Endothelial cell of umbilical vein (primary cell): ENCODE measurements around the gene SLC16A6. TPM values are rescaled to one million over a fixed set of nuclear protein-coding genes. Genes with fewer than 3 reads are reported as not detected.

Source experiments
- BruUV-seq: library from RNA; stranded (reverse); fragments of 400-500 nt; replicated peaks from 2 replicates; lab custom pipeline; 2021; lab: Mats Ljungman, UMichigan
- CTCF ChIA-PET: fragments of 300-600, 350-600 bp; sonication (Branson Sonifier 250); formaldehyde crosslinking; loops from one replicate; lab custom pipeline; 2021; ENCODE audit warnings: antibody characterized with exemption, inconsistent platforms; lab: Charles Lee
- POLR2A ChIA-PET: fragments of 300-600, 350-600 bp; sonication (Branson Sonifier 250); formaldehyde crosslinking; loops from one replicate; lab custom pipeline; 2021; ENCODE audit warnings: antibody characterized with exemption, inconsistent platforms; lab: Charles Lee
- DNase-seq: peaks from one replicate; pipeline ENCODE4 v3.0.0-alpha.2; 2011; ENCODE audit warnings: low read depth, low spot score
- FAIRE-seq: peaks from 2 replicates; lab custom pipeline; 2011; peaks lifted over from hg19 to GRCh38; lab: Jason Lieb, UNC
- H2AFZ ChIP-seq: 2 replicates; pipeline ENCODE4 v1.6.0; 2012; ENCODE audit warnings: low read depth, low read length, control low read depth, inconsistent platforms
- H3K27ac ChIP-seq: 2 replicates; pipeline ENCODE4 v1.5.1; 2011; ENCODE audit warnings: low read depth, mild to moderate bottlenecking, control low read depth, low read length, moderate library complexity; ENCODE audit not compliant: insufficient read depth
- H3K27me3 ChIP-seq, 2 experiments: 2 replicates each; pipeline versions ENCODE4 v1.6.0 to v1.6.1; 2011; ENCODE audit warnings: low read length in 2 of 2, mixed read lengths in 1 of 2; ENCODE audit not compliant: control insufficient read depth in 2 of 2, insufficient read depth in 2 of 2
- H3K36me3 ChIP-seq, 2 experiments: 2 replicates in 1 of 2; 3 replicates in 1 of 2; pipeline ENCODE4 v1.5.1; 2011; ENCODE audit warnings: low read length in 2 of 2, mild to moderate bottlenecking in 1 of 2, moderate library complexity in 1 of 2; ENCODE audit not compliant: control insufficient read depth in 2 of 2, insufficient read depth in 2 of 2; ENCODE audit errors: extremely low read depth in 1 of 2
- H3K4me1 ChIP-seq: 3 replicates; pipeline ENCODE4 v1.5.1; 2011; ENCODE audit warnings: mild to moderate bottlenecking, low read length; ENCODE audit not compliant: control insufficient read depth, insufficient read depth; ENCODE audit errors: extremely low read depth
- H3K4me2 ChIP-seq: 2 replicates; pipeline ENCODE4 v1.6.1; 2011; ENCODE audit warnings: low read length, control low read depth, mixed read lengths; ENCODE audit not compliant: insufficient read depth
- H3K4me3 ChIP-seq, 3 experiments: fragments of 200-600 bp in 1 of 3; sonication (generic), shearing (Covaris generic) in 1 of 3; replicated peaks in 1 of 3; 2 replicates each; pipeline ENCODE4 v1.5.1; 2011 to 2016; ENCODE audit warnings: control low read depth in 3 of 3, low read length in 3 of 3, mild to moderate bottlenecking in 2 of 3, inconsistent platforms in 1 of 3, low read depth in 1 of 3, moderate library complexity in 1 of 3; ENCODE audit not compliant: insufficient read depth in 1 of 3
- H3K79me2 ChIP-seq: 2 replicates; pipeline ENCODE4 v1.6.0; 2012; ENCODE audit warnings: low read length, inconsistent platforms; ENCODE audit not compliant: control insufficient read depth, insufficient read depth
- H3K9ac ChIP-seq: replicated peaks from 2 replicates; pipeline ENCODE3; 2011; ENCODE audit warnings: low read length, control low read depth; ENCODE audit not compliant: insufficient read depth; ENCODE audit errors: extremely low read depth
- H3K9me1 ChIP-seq: replicated peaks from 3 replicates; pipeline ENCODE4 v1.6.0; 2011; ENCODE audit warnings: mild to moderate bottlenecking, low read length; ENCODE audit not compliant: control insufficient read depth, insufficient read depth; ENCODE audit errors: extremely low read depth
- H3K9me3 ChIP-seq: replicated peaks from 2 replicates; pipeline ENCODE4 v1.5.1; 2012; ENCODE audit warnings: low read length, inconsistent platforms; ENCODE audit not compliant: control insufficient read depth, insufficient read depth
- H4K20me1 ChIP-seq: replicated peaks from 2 replicates; pipeline ENCODE3; 2011; ENCODE audit warnings: mild to moderate bottlenecking, low read length; ENCODE audit not compliant: control insufficient read depth, insufficient read depth; ENCODE audit errors: extremely low read depth
- FOS ChIP-seq: IDR thresholded peaks from 2 replicates; pipeline ENCODE4 v1.6.1; 2011; ENCODE audit warnings: mild to moderate bottlenecking, low read length, moderate library complexity, borderline replicate concordance; ENCODE audit not compliant: insufficient read depth
- GATA2 ChIP-seq: IDR thresholded peaks from 2 replicates; pipeline ENCODE4 v1.7.0; 2011; ENCODE audit warnings: low read depth, mild to moderate bottlenecking, moderate library complexity, mixed read lengths, low read length; ENCODE audit not compliant: insufficient read length, insufficient read depth
- JUN ChIP-seq: IDR thresholded peaks from 2 replicates; pipeline ENCODE4 v1.6.1; 2011; ENCODE audit warnings: borderline replicate concordance, low read depth; ENCODE audit not compliant: insufficient read length, insufficient read depth
- MYC ChIP-seq: IDR thresholded peaks from one replicate; pipeline ENCODE4 v1.6.1; 2011; ENCODE audit warnings: mild to moderate bottlenecking, low read depth, low read length
- POLR2A ChIP-seq: IDR thresholded peaks from 2 replicates; pipeline ENCODE4 v1.6.1; 2012; ENCODE audit warnings: low read depth, mild to moderate bottlenecking, control low read depth, low read length
- POLR2AphosphoS5 ChIP-seq: IDR thresholded peaks from 2 replicates; pipeline ENCODE4 v1.6.1; 2012; ENCODE audit warnings: low read depth, mild to moderate bottlenecking, control low read depth, low read length, moderate library complexity; ENCODE audit not compliant: insufficient read depth
- dilution Hi-C: fragments of 300-500 bp; cut with MboI; formaldehyde crosslinking; loops from one replicate; pipeline ENCODE4 v1.15.0; 2019; ENCODE audit warnings: low sequenced_read_pairs; ENCODE audit not compliant: extremely low pct_ligation_motif_present
- intact Hi-C: fragments of 100-400 bp; cut with micrococcal nuclease; formaldehyde crosslinking; loops from one replicate; pipeline ENCODE4 v1.10.0; 2022
- polyA plus RNA-seq, 4 experiments: library from polyadenylated mRNA; depleted of rRNA in 3 of 4; stranded (reverse) in 3 of 4; unstranded in 1 of 4; fragments of >200 nt; gene quantifications; 2 replicates each; pipeline versions ENCODE4 v1.2.1 to v1.2.3, GENCODE V29; 2011 to 2012; ENCODE audit warnings: missing spikeins in 1 of 4
- total RNA-seq: library from RNA; stranded (reverse); gene quantifications from 2 replicates; pipeline ENCODE4 v1.2.3, GENCODE V29; 2021
- TF ChIP-seq, protein P1 (sequence below): IDR thresholded peaks from 2 replicates; pipeline ENCODE4 v1.6.1; 2011; ENCODE audit not compliant: insufficient read depth, insufficient read length
- TF ChIP-seq, protein P2 (sequence below), 2 donors: IDR thresholded peaks; 1 replicate in 1 of 2; 2 replicates in 1 of 2; pipeline ENCODE4 v1.5.1; 2011; ENCODE audit warnings: low read length in 2 of 2, mild to moderate bottlenecking in 2 of 2, moderate library complexity in 2 of 2, control low read depth in 1 of 2, inconsistent platforms in 1 of 2, low read depth in 1 of 2; ENCODE audit not compliant: insufficient read depth in 1 of 2; ENCODE audit errors: extremely low read depth in 1 of 2

Gene SLC16A6
- total and polyA plus RNA-seq, 2 donors (not counting 3 experiments of a cell fraction or from before 2014, with no cell fraction given), result 0.65 to 0.91 TPM

DNA sequence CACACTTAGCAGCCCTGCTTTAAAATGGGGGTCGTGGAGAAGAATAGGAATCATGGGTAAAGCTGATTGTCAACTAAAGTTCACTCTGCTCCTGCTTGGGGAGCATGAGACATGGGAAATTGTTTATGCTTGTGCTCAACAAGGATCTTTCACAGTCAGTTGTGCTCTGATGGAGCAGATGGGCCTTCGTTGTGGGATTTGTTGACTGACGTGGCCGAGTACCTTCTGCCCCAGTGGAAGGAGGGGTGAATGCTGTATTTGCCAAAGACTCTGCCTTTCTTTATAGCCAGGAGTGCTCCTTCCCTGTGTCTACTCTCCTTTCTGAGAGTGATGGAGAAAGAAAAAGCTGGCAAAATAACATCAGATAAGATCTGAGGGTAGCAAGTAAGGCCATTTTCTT, 11.7 kb upstream of the SLC16A6 start:
- no peak for DNase-seq
- intact Hi-C loops, result loop anchor here (1.0 to 2.0 kb wide), 4 partner anchors 10 to 81 kb away; no protein-coding TSS in a partner anchor
- Histone ChIP-seq H3K27me3 (no peaks in the 10 kb centered on the region), H3K4me3 (no peak overlapping the region), H3K79me2 (no peaks in the 10 kb centered on the region), H3K9me3 (no peaks in the 10 kb centered on the region), H3K4me1 (peaks cover 36% of the 10 kb centered on the region), H3K36me3 (no peaks in the 10 kb centered on the region), H2AFZ (peak overlapping the region; percentile 15), H3K9ac (peak overlapping the region; percentile 27), H3K27ac (peak overlapping the region; percentile 77), H4K20me1 (no peaks in the 10 kb centered on the region), H3K9me1 (no peaks in the 10 kb centered on the region), H3K4me2 (peak overlapping the region; percentile 31)
- BruUV-seq, result TSS peak; percentile 76
- POLR2A ChIA-PET, result interaction anchor here (1.1 to 1.6 kb wide), 2 partner anchors 80 to 81 kb away, joined by 4 to 5 read pairs; no protein-coding TSS in a partner anchor
- dilution Hi-C loops, result no loop called here
- CTCF ChIA-PET, result interaction anchor here (0.9 to 3.2 kb wide), 7 partner anchors 9 to 96 kb away, joined by 3 to 48 read pairs (median 6); no protein-coding TSS in a partner anchor
- TF ChIP-seq MYC, result no peak
- no peak for TF ChIP-seq POLR2AphosphoS5
- FAIRE-seq, result no peak

DNA sequence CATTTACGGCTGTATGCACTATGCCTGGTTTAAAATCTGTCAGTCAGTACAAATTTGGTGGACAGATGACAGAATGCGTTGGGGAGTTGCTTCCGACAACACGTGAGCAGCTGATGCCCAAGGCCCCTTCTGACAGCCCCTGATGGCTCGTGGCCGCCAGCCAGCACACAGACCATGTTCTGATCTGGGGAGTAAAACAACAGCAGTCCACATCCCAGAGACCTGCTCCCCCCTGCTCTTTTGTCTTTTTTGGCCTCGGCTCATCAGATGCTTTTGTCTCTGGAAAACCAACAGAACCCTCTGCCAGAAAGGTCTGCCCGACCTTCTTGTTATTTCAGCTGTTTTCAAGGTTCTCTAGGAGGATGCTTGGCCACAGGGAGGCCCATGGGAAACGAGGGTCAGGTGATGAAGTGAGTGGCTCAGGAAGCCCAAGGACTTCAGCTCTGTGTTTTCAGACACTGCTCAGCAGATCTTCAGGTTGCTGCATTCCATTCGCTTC, 11.2 kb upstream of the SLC16A6 start:
- no peaks in the 10 kb centered on the region for H4K20me1 ChIP-seq
- intact Hi-C loops (loop anchor here (1.0 to 2.0 kb wide), 4 partner anchors 10 to 81 kb away; no protein-coding TSS in a partner anchor), dilution Hi-C loops (no loop called here)
- no peak overlapping the region for H3K4me3 ChIP-seq
- no peaks in the 10 kb centered on the region for H3K36me3 ChIP-seq
- POLR2A ChIA-PET, result interaction anchor here (0.6 to 1.6 kb wide), 5 partner anchors 10 to 151 kb away, joined by 3 to 5 read pairs (median 3); no protein-coding TSS in a partner anchor
- DNase-seq, result peak; percentile 97
- H3K9me1 ChIP-seq, result no peaks in the 10 kb centered on the region
- no peaks in the 10 kb centered on the region for H3K27me3 ChIP-seq
- peak overlapping the region; percentile 44 for H3K9ac ChIP-seq
- H3K79me2 ChIP-seq, result no peaks in the 10 kb centered on the region
- CTCF ChIA-PET, result interaction anchor here (0.9 to 3.2 kb wide), 10 partner anchors 10 to 97 kb away, joined by 3 to 48 read pairs (median 4); no protein-coding TSS in a partner anchor
- peak overlapping the region; percentile 77 for H3K27ac ChIP-seq
- H3K9me3 ChIP-seq, result no peaks in the 10 kb centered on the region
- no TSS peak for BruUV-seq
- H2AFZ ChIP-seq, result peak overlapping the region; percentile 15
- peak; percentile 80 for FAIRE-seq
- no peak for TF ChIP-seq GATA2
- no peak for TF ChIP-seq POLR2A
- TF ChIP-seq, protein P1, sequence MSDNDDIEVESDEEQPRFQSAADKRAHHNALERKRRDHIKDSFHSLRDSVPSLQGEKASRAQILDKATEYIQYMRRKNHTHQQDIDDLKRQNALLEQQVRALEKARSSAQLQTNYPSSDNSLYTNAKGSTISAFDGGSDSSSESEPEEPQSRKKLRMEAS, result no peak
- no peak for TF ChIP-seq MYC
- TF ChIP-seq JUN, result peak; percentile 25
- TF ChIP-seq FOS, result no peak
- TF ChIP-seq, protein P2, sequence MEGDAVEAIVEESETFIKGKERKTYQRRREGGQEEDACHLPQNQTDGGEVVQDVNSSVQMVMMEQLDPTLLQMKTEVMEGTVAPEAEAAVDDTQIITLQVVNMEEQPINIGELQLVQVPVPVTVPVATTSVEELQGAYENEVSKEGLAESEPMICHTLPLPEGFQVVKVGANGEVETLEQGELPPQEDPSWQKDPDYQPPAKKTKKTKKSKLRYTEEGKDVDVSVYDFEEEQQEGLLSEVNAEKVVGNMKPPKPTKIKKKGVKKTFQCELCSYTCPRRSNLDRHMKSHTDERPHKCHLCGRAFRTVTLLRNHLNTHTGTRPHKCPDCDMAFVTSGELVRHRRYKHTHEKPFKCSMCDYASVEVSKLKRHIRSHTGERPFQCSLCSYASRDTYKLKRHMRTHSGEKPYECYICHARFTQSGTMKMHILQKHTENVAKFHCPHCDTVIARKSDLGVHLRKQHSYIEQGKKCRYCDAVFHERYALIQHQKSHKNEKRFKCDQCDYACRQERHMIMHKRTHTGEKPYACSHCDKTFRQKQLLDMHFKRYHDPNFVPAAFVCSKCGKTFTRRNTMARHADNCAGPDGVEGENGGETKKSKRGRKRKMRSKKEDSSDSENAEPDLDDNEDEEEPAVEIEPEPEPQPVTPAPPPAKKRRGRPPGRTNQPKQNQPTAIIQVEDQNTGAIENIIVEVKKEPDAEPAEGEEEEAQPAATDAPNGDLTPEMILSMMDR (IDR thresholded peaks at IDR 0.05; ENCODE audit: extremely low read depth in 1 of 2, insufficient read depth in 1 of 2, low read depth in 1 of 2, low read length in 2 of 2), result peak in 1 of 2 donors; percentile 1
- peak; percentile 66 for TF ChIP-seq POLR2AphosphoS5
- H3K4me1 ChIP-seq, result peaks cover 36% of the 10 kb centered on the region
- peak overlapping the region; percentile 31 for H3K4me2 ChIP-seq
